ENCODE results near the gene TGDS.

TGDS gene

DNA sequence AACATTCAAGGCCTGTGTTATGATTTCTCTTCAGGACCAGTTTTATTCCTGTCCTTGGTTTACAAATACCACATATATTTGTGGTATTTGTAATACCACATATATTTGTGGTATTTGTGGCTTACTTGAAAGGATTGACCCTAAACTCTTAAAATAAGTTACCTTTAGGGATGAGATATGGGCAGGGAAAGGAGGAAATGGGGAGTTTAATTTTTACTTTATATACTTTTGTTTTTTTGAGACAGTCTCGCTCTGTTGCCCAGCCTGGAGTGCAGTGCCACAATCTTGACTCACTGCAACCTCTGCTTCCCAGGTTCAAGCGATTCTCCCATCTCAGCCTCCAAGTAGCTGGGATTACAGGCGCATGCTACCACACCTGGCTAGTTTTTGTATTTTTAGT is 2.3 kb upstream of the TGDS start:
- TF ChIP-seq, protein P1, sequence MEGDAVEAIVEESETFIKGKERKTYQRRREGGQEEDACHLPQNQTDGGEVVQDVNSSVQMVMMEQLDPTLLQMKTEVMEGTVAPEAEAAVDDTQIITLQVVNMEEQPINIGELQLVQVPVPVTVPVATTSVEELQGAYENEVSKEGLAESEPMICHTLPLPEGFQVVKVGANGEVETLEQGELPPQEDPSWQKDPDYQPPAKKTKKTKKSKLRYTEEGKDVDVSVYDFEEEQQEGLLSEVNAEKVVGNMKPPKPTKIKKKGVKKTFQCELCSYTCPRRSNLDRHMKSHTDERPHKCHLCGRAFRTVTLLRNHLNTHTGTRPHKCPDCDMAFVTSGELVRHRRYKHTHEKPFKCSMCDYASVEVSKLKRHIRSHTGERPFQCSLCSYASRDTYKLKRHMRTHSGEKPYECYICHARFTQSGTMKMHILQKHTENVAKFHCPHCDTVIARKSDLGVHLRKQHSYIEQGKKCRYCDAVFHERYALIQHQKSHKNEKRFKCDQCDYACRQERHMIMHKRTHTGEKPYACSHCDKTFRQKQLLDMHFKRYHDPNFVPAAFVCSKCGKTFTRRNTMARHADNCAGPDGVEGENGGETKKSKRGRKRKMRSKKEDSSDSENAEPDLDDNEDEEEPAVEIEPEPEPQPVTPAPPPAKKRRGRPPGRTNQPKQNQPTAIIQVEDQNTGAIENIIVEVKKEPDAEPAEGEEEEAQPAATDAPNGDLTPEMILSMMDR (IDR thresholded peaks at IDR 0.05; ENCODE audit: borderline replicate concordance, insufficient read depth, low read depth, low read length): no peak
- no peak overlapping the region for H3K4me3 ChIP-seq (ENCODE audit: low read depth, low read length)

DNA sequence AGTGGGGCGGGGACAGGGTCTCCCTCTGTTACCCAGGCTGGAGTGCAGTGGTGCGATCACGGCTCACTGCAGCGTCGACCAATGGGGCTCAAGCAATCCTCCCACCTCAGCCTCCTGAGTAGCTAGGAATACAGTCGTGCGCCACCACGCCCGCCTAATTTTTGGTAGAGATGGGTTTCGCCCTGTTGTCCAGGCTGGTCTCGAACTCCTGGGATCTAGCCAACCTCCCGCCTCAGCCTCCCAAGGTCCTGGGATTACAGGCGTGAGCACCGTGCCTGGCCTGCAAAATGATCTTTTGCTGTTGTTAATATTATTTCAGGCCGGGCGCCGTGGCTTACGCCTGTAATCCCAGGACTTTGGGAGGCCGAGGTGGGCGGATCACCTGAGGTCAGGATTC is 621 bp upstream of the TGDS start:
- H3K4me3 ChIP-seq (ENCODE audit: low read depth, low read length): peak overlapping the region; percentile 100
- TF ChIP-seq, protein P1 (IDR thresholded peaks at IDR 0.05; ENCODE audit: borderline replicate concordance, insufficient read depth, low read depth, low read length): no peak

DNA sequence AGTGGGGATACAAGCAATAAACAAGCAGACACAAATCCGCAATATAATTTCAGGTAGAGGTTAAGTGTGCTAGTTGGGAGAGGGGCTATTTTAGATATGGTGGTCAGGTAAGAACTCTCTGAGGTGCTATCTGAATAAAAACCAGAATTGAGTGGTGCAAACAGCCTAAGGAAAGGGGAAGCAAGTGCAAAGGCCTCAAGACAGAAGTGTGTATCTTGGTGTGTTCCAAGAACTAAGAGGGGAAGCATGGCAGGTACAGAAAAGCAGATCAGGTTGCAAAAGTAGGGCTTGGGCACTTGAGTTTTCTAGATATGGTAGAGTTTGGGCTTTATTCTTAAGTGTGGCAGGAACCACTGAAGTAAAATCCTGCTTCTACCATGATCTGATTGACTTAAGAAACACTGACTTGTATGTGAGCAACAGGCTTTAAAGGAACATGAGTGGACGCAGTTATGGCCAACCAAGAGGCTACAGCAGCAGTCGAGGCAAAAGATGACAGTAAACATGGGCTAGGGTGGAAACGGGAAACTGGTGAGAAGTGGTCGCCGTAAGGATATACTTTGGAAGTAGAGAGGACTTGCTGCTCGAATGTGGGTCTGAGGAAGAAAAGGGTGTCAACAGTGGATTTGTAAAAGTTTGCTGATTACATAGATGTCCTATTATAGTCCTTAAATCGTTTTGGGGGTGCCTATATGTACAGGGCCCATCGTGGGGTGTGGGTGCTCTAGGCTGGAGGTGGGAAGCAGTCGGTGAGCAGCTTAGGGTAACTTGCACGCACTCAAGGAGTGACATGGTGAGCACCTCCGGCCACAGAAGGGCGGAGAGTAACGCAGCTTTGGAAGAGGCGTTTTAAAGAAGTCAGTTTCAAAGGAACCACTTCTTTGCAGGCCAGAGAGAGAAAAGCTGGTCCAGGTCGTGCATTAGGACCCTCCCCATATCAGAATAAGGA is 677 bp downstream of the TGDS start:
- H3K4me3 ChIP-seq (ENCODE audit: low read depth, low read length): peak overlapping the region; percentile 100
- TF ChIP-seq, protein P1 (IDR thresholded peaks at IDR 0.05; ENCODE audit: borderline replicate concordance, insufficient read depth, low read depth, low read length): no peak

DNA sequence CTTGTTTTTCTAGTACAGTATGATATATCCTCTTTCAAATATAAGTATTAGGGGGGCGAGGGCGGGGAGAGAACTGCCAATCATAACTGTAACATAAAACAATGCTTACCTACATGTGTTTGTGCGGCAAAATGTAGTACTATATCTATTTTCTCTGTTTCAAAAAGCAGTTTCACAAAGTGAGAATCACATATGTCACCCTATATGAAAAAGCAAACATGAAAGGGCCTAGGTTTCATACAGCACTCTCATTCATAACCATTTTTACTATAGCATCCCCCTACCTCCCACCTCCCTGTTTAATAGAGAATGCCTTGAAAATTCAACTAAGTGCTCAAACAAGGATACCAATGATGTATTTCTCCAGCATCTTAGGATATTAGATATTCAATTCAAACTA is 5.2 kb downstream of the TGDS start:
- TF ChIP-seq, protein P1 (IDR thresholded peaks at IDR 0.05; ENCODE audit: borderline replicate concordance, insufficient read depth, low read depth, low read length): no peak
- no peak overlapping the region for H3K4me3 ChIP-seq (ENCODE audit: low read depth, low read length)

DNA sequence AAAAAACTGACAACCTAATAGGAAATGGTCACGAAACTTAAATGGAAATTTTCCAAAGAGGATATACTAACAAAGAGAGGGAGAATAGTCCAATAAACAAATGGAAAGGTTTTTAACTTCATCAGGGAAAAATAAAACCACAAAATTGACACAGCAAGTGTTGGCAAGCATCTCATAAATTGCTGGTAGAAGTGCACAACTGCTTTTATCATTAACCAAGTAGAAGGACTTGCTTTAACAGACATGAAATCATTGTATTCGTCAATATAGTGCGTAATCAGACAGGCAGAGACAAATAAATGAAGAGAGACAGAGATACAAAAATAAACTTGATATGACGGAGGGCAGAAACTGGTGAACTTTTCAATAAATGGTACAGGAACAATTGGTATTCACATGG is 7.4 kb downstream of the TGDS start:
- TF ChIP-seq, protein P1 (IDR thresholded peaks at IDR 0.05; ENCODE audit: borderline replicate concordance, insufficient read depth, low read depth, low read length): no peak
- H3K4me3 ChIP-seq (ENCODE audit: low read depth, low read length): no peak overlapping the region

DNA sequence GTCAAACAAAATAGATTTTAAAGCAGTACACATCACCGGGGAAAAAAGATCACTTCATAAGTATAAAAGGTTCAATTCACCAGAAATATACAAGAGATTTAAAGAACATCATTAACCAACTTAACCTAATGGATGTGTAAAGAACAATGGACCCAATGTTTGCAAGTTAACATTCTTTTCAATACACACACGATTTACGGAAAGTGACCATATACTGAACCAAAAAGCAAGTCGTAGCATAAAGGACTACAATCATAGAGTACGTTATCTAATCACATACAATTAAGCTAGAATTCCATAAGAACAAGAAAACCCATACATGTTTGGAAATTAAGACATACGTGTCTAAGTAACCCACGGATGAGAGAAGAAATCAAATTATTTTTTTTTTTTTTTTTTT is 9.6 kb downstream of the TGDS start:
- H3K4me3 ChIP-seq (ENCODE audit: low read depth, low read length): no peak overlapping the region
- TF ChIP-seq, protein P1 (IDR thresholded peaks at IDR 0.05; ENCODE audit: borderline replicate concordance, insufficient read depth, low read depth, low read length): no peak

DNA sequence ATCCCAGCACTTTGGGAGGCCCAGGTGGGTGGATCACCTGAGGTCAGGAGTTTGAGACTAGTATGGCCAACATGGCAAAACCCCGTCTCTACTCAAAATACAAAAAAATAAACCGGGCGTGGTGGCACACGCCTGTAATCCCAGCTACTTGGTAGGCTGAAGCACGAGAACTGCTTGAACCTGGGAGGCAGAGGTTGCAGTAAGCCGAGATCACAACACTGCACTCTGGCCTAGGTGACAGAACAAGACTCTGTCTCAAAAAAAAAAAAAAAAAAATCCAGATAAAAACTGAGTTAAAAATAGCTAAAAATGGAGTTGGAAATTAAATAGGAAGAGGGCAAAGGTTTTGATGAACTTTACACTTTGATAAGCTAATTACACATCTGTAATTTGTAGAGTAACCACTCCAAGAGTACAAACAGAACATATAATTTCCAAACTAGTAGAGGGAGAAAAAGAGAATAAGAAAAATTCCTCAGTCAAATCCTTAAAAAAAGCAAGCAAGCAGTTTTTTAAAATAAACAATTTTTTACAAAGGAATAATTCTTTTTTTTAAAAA is 10.3 kb downstream of the TGDS start:
- H3K4me3 ChIP-seq (ENCODE audit: low read depth, low read length): no peak overlapping the region
- TF ChIP-seq, protein P1 (IDR thresholded peaks at IDR 0.05; ENCODE audit: borderline replicate concordance, insufficient read depth, low read depth, low read length): no peak
